Activated naive CD4-positive, alpha-beta T cell treated with anti-CD3 and anti-CD28 coated beads, Interleukin-2, amount 50 U/mL, for 16 hours (primary cell): ENCODE measurements around the gene NCOA1.

Source experiments
- DNase-seq: peaks from one replicate; pipeline ENCODE4 v3.0.0-alpha.2; 2020

Gene NCOA1

DNA sequence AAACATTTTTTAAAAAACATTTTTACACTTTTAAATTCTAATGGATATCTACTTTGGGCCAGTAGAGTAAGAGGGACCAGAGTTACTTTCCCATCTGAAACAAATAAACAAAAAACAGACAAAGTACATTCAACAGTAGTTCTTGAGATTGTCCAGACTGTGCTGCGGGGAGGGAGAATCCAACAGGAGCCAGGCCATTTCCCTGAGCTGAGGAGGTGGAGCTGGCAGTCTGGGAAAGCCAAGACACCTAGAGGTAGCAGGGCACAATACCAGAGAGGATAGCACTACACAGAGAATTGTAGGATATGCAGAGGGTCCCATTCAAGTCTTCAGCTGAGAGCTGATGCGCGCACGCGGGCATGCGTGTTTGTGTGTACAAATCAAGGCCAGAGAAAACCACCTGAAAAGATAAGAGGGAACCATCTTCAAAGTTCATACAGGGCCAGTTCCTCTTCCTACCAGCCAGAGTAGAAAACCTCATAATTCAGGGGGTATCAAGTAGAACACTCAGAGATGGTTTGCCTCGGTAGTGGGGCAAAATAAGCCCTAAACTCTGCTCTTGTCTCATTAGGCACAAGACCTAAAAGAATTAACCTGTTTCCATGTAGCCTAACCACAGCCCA lies 258.1 kb downstream of the NCOA1 start:
- no peak for DNase-seq

DNA sequence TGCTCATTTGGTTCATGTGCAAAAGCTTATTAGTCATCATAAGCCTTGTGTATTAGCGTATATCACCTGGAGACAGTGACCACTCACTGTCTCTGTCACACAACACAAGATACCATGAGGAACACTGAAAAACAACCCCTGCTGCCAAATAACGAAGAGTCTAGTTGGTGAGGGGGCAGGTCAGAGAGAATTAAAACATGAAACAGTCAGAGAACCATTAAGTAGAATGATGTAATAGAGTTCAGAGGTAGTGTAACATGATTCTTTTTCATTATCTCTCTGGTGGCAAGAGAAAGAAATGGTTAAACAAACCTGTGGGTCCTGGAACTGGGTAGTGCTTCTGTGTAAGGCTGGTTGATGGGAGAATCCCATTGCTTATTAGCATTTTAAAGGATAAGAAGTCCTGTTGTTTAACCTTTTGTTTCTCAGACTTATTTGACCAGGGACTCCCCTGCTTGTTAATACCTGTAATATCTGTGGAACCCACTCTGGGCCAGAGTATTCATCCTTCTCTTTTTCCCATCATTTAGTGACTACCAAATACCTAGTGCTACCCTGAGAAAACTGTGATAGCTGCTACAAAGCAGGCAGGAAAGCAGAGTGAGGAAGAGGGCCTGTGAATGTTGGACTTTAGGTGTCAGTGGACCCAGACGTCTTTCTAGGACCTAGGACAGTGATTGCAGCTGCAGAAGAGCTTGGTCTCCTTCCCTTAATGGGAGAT lies 264.1 kb downstream of the NCOA1 start:
- no peak for DNase-seq

DNA sequence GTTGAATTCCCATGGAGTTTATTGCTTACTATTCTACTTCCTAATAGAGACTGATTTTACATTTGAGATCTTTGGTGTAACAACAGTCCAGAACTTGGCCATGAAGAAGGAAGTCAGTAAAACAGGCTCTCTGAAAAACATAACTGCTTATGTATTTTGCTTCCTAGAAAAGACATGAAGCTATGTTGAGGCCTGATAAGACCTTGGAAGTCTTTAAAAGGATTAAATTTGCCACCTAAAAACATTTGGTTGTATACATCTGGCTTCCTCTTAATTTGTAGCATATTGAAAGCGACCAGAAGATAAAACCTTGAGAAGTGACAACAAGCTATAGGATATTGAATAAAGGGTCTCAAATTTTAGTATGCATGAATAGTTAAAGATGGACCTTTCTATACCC lies 265.7 kb downstream of the NCOA1 start:
- DNase-seq: no peak

DNA sequence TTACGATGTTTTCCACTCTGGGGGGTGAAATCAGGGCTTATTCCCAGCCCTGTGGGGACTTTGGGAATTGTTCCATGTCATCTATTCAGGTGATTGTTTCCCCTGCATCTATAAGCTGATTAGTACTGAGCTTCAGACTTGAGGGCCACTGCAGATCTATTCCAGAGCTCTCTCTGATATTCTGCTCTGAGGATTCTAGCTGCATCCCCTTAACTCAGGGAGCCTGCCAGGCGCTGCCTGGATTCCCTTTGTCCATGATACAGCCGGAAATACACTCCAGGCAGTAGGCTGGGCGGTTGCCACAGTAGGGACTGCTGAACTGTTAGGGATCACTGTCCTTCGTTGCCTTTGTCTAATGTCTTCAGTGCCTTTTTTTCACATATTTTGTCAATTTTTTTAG lies 270.8 kb downstream of the NCOA1 start:
- no peak for DNase-seq

DNA sequence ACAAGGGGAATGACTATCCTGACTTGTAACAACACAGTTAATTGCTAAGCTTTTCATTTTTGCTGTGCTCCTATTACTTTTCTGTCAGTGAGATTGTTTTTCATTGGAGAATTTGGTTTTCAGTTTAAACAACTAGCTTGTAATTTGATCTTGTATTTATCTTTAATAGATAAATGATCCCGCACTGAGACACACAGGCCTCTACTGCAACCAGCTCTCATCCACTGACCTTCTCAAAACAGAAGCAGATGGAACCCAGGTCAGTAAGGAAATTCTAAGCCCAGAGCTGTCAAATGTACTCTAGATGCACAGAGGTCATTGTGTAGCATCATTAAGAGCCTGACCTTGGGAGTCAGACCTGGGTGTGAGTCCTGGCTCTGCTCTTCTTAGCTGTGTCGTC lies 271.5 kb downstream of the NCOA1 start:
- DNase-seq: no peak

DNA sequence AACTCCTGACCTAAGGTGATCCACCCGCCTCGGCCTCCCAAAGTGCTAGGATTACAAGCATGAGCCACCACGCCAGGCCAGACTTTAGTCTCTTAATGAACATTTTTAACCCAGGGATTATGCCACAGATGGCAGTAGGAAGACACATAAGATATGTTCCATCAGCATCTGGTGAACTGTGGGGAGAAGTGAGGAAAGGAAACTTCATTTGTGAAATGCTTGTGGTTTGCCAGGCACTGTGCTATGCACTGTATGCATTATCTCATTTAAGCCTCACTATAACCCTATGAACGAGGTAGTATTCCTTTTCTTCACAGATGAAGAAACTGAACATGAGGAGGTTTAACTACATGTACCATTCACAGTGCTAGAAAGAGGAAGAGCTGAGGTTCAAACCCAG lies 272.8 kb downstream of the NCOA1 start:
- no peak for DNase-seq

DNA sequence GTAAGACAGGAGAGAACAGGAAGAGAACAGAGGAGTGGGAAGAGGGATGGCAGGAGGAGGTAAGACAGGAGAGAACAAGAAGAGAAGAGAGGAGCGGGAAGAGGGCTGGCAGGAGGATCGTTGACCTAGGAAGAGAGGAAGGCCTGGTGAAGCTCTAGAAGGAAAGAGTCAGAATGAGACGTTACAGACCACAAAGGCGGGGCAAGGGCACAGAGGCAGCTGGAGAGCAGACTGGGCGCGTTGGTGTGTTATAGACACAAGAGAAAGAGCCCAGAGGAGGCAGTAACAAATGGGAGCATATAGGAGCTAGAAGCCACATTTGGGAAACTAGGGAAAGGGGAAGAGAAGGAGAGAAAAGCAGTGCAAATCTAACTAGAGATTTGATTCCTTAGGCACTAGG lies 275.6 kb downstream of the NCOA1 start:
- DNase-seq: no peak

DNA sequence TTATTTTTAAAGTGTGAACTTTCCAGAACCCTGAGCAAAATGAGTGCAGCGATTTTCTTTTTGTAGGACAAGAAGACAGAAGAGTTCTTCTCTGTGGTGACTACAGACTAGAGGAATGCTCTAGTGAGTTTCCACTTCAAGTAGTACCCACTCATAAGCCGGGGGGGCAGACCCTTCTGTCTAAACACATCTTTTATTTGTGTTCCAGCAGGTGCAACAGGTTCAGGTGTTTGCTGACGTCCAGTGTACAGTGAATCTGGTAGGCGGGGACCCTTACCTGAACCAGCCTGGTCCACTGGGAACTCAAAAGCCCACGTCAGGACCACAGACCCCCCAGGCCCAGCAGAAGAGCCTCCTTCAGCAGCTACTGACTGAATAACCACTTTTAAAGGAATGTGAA lies 277.0 kb downstream of the NCOA1 start:
- no peak for DNase-seq

DNA sequence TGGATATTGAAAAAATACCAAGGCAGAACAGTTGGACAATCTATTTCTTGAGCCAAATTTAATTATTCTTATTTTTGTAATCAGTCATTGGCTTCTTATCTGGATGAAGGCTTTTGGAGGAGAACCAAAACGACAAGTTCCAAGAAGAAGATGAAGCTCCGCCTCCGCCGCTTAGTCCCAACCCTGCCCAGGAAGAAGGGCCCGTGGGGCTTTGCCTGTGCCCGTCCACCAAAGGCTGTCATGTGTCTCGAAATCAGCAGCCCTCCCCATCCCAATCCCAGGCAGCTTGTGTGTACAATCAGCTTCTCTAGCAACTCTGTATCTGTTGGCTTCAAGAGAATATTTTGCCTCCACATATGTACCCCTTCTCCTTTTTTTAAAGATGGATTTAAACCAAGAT lies 277.5 kb downstream of the NCOA1 start:
- DNase-seq: no peak

DNA sequence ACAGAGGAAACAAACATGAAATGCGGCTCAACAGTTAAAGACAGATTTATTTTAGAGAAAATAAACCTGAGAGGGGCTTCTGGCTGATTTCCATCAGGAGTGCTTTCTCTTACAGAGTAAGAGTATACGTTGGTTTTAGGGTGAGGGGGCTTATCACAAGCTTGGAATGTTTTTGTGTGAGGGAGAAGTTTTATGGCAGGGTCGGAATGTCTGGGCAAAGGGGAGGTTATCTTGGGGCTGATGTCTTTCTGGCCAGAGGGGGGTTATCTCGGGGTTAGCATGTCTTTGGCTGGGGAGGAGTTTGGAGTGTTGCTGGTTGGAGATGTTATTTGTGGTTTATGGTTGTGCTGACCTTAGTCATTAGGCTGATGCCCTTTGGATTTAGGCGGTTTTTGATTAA lies 280.0 kb downstream of the NCOA1 start:
- no peak for DNase-seq

DNA sequence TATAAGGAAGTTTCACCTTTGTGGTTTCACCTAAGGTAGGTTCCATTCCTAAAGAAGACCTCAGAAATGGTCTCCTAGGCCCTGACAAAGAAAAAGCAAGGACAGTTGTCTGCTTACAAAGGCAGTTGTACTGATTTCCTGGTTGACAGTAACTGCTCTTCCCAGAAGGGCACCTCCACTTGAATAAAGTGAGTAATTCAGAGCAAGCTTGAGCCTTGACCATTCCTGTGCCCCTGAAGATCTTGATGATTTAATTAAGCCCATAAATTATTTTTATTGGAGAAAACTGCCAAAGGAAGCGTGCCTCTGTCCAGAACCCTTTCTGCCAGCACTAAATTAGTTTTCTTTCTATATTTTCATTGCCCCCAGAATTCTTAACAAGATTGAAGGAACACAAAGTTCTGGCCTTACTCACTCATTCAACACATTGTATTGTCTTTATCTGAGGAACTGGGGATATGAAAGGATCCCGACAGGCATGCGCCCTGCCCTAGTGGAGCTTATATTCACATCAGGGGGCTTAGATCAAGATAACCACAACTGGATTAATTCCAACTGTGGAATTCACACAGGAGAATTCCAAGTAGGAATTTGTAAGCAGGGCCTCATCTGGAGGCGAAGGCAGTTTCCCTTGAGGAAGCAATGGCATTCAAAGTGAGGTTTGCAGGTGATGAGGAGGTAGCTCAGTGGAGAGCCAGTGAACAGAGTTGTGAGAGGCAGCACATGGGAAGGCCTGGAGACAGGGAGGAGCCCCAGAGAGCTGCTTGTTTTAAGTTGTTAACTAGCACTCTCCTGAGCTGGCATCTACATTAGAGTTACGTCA lies 280.9 kb downstream of the NCOA1 start:
- DNase-seq: no peak

DNA sequence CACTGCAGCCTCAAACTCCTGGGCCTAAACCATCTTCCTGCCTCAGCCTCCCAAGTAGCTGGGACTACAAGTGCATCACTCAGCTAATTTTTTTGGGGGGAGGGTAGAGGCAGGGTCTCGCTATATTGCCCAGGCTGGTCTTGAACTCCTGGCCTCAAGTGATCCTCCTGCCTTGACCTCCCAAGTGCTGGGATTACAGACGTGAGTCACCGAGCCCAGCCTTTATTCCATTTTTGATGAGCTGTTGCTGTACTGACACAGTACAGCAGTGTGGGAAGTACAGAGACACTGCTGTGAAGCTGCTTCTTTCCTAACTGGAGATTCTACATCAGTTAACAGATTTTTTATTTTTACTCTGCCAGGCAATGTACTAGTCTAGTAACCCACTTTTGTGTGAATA lies 283.3 kb downstream of the NCOA1 start:
- no peak for DNase-seq

DNA sequence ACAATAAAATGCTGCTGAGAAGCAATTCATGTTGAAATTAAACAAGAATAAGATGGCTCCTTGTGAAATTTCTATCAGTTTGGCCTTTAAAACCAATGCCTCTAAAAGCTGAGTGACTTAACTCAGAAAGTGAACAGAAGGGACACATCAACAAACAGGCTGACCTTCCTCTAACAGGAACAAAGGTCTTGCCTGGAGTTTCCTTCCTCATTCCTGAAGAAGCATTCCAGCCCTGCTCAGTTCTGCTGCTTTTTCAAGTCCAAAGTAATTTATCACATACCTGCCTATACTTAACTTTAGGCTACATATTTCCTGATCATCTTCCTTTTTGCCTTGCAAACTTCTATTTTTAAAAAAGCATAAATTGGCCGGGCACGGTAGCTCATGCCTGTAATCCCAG lies 288.1 kb downstream of the NCOA1 start:
- no peak for DNase-seq

DNA sequence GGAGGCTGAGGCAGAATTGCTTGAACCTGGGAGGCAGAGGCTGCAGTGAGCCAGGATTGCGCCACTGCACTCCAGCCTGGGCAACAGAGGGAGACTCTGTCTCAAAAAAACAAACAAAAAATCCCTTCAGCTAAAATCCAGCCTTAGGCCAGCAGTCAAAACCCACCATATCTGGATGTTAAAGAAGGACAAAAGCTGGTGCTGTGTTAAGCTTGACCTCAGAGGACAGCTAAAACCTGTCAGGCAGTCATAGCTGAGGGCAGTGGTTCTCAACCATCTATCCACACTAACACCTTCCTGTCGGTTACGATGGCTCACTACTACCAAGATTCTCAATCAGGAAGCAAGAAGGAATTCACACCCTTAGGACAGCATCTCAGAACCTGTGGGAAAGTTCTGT lies 292.6 kb downstream of the NCOA1 start:
- no peak for DNase-seq

DNA sequence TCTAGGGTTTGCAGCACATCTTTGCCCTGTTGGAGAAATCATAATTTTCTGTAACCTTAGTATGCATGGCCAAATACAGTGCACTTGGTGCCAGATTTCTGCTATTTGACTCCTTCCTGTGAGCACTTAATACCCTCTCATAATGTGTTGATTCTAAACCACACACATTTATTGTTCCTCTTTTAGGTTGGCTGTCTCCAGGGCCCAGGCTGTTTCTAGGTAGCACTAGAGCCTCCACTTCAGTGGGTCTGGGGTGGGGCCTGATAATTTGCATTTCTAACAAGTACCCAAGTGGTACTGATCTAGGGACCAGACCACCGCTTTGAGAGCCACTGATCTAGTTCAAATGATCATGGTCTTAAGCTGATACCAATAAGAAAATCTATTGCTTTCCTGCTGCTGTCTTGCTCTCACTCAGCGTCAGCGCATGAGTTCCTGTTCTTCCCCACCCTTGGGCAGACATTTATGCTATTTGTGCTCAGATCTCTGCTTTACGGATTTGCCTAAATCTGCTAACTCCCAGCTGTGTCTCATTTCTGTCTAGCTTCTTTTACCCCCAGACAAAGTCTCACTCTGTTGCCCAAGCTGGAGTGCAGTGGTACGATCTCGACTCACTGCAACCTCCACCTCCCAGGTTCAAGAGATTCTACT lies 294.7 kb downstream of the NCOA1 start:
- DNase-seq: no peak

DNA sequence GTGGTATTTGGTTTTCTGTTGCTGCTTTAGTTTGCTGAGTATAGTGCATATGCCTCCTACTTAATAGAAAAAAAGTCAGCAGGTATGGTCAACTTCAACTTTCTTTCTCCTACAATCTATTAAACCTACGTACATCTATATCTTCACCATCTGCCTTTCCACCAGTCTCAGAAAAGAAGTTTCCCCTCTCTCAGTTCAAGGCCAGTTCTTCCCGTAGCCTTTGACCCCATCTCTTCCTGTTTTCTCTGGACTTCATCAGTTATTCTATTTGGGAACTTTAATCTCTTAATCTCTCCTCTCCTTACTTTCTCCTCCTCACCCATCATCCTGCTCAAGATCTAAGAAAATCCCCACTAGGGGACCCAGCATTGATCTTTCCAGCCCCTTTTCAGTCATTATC lies 296.5 kb downstream of the NCOA1 start:
- no peak for DNase-seq

DNA sequence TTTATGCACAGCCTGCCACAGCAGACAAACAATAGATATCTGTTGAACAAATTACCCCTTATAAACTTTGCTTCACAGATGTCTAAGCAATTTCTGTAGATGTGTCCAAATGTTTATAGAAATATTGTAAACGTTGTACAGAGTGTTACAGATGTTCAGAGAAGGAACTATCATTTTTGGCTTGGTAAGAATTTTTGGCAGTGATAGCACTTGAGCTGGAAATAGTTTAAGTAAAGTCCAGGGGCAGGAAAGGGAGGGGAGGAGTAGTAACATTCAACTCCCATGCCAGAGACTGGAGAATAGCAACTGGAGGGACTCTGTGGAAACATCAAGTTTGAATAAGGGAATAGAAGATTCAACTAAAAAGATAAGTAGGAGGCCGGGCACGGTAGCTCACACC lies 297.8 kb downstream of the NCOA1 start:
- DNase-seq: no peak

DNA sequence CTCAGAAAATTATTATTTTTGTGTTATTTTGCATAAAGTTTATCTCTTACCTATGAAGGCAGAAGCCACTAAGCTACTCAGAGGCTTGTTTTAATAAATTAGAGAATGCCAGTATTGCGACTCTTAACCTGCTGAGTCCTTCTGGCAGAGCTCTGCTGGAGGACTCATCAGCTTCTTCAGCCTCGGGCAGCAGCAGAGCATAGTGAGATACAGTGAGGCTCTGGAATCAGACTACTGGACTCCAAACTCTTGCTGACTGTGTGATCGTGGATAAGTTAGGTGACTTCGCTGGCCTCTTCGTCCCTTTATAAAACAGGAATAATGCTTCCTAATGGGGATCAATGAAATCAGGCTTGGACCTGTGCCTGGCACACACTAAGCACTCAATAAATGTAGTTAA lies 300.4 kb downstream of the NCOA1 start:
- DNase-seq: no peak

DNA sequence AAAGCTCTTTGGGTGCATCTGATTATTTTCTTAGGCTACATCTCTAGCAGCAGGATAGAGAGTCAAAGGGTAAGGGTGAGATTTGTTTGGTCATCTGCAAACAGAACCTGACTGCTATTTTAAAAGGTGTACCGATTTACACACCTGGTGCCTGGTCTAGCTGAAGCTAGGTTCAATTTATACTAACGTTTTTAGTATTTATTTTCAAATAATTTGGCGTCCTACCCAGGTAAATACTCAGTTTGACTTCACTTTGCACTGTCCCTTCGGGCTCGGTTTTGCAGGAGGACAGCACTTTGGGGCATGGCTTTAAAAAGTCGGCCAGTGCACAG lies 301.5 kb downstream of the NCOA1 start:
- DNase-seq: no peak

DNA sequence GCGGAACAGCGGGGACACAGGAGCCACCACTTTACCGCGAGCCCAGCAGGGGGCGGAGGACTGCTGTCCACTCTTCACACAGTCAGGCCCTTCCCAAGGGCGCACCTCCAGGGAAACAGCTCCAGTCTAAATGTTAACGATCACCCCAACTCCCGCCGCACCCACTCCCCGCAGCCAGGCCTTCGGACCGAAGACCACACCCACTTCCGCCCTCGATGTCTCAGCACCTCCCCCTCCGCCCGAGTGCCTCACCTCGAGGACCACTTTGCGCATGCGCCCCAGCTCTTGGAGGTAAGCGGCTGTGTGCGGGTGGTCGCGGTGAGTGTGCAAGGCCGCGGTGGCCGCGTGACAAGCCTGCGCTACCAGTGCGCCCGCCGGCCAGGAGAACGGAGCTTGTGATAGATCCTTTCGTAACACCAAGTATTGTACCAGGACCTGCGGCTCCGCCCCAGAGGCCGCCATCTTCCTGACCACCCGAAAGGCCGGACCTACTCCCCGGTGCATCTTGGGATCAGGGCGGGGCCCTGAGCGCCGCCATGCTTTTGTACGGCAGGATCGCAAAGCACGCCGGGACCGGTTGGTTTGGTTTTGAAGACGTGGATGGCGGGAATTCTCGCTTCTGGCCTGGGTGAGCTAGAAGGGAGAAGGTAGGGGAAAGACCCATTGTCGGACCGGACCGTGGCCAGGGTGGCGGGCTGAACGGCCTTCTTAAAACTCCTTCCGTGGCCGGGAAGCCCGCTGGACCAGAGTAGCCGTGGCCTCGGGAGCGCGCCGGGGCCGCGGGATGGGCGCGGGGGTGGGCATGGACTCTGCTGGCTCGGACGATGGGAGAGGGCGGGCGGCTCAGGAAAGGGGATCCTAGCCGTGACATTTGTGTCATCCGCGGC lies 302.1 kb downstream of the NCOA1 start, which contains the start of the genes CENPO and PTRHD1:
Gene CENPO (plus strand): TSS at position 552 of the 887 bp plus-strand sequence. CDS start 495 bp downstream, outside the sequence.
Gene PTRHD1 (minus strand): TSS at position 518 of the 887 bp plus-strand sequence. CDS start 14 bp downstream, at position 504.
- peak; percentile 94 for DNase-seq

DNA sequence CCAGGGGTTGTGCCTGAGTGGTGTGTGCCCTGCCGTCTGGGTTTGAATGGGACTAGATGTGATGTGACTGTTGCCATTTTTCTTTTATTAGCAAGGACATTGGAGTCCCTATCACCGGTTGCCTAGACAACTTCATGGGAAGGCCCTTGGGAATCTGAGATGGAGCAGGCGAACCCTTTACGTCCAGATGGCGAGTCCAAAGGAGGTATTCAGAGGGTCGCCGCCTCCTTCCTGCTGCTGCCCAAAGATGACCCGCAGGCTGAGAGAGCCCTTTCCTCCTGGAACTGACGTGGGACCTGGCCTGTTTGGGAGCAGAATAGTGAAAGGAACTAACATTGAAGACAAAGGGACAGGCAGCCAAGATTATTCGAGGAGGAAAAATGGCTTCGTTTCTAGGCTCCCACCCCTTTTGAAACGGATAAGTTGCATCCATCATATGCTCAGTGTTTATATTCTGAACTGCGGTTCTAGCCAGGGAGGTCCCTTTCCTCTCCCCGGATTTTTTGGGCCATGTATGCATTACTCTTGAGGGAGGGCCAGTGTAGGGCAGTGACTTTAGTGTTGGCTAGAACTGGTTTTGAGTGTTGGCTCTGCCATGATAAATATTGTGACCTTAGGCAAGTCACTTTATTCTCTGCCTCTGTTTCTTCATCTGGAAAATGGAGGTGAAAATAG lies 302.8 kb downstream of the NCOA1 start:
- no peak for DNase-seq

DNA sequence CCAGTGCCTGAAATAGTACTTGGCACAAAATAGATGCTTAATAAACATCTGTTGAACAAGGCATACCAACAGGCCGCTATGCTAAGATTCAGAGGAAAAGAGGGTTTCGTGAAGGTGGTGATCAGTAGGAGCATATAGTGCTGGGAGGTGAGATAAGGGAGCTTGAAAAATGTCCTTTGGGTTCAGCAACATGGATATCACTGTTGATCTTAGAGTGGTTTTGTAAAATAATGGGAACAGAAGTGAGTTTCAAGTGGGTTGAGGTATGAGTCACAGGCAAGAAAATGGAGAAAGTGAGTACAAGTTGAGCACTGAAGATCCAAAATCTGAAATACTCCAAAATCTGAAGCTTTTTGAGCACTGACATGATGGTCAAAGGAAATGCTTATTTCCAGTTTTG lies 306.6 kb downstream of the NCOA1 start:
- no peak for DNase-seq
